Endodermal cell (in vitro differentiated cells): ENCODE data around the gene KBTBD13. TPM values are rescaled to one million over a fixed set of nuclear protein-coding genes. Genes with fewer than 3 reads are reported as not detected.

Experiments used
- DNase-seq: peaks from one replicate; pipeline ENCODE4 v3.0.0-alpha.2; 2017
- H3K27ac ChIP-seq: 2 replicates; pipeline ENCODE4 v1.5.1; 2013; ENCODE audit warnings: mild to moderate bottlenecking, low read depth, low read length, moderate library complexity
- H3K27me3 ChIP-seq: 2 replicates; pipeline ENCODE4 v1.6.1; 2013; ENCODE audit warnings: mild to moderate bottlenecking, low read length, moderate library complexity; ENCODE audit not compliant: insufficient read depth, control insufficient read depth, poor library complexity, severe bottlenecking
- H3K36me3 ChIP-seq: 2 replicates; pipeline ENCODE4 v1.7.0; 2013; ENCODE audit warnings: mild to moderate bottlenecking, low read length, moderate library complexity; ENCODE audit not compliant: control insufficient read depth, insufficient read depth
- H3K4me1 ChIP-seq: one replicate; pipeline ENCODE4 v1.7.0; 2013; ENCODE audit warnings: low read length; ENCODE audit not compliant: control insufficient read depth, insufficient read depth
- H3K4me3 ChIP-seq: 2 replicates; pipeline ENCODE4 v1.5.1; 2013; ENCODE audit warnings: mild to moderate bottlenecking, low read length, moderate library complexity
- H3K9ac ChIP-seq: 2 replicates; pipeline ENCODE4 v1.6.1; 2013; ENCODE audit warnings: mild to moderate bottlenecking, low read length, moderate library complexity; ENCODE audit not compliant: poor library complexity, severe bottlenecking; ENCODE audit errors: extremely low read depth
- H3K9me3 ChIP-seq: 2 replicates; pipeline ENCODE4 v1.6.1; 2013; ENCODE audit warnings: mild to moderate bottlenecking, low read length, moderate library complexity; ENCODE audit not compliant: control insufficient read depth
- H3K27ac Mint-ChIP-seq: 2 replicates; pipeline ENCODE4 v1.8.0; 2020; ENCODE audit warnings: mixed read lengths
- H3K27me3 Mint-ChIP-seq: 2 replicates; pipeline ENCODE4 v1.8.0; 2021; ENCODE audit warnings: mild to moderate bottlenecking, mixed read lengths; ENCODE audit not compliant: insufficient read depth
- H3K36me3 Mint-ChIP-seq: 2 replicates; pipeline ENCODE4 v1.8.0; 2020; ENCODE audit warnings: low read depth, mixed read lengths
- H3K4me1 Mint-ChIP-seq: 2 replicates; pipeline ENCODE4 v1.8.0; 2020; ENCODE audit warnings: mixed read lengths
- H3K4me3 Mint-ChIP-seq: 2 replicates; pipeline ENCODE4 v1.8.0; 2020; ENCODE audit warnings: mild to moderate bottlenecking, moderate library complexity, mixed read lengths
- H3K9me3 Mint-ChIP-seq: 2 replicates; pipeline ENCODE4 v1.8.0; 2020; ENCODE audit warnings: mild to moderate bottlenecking, mixed read lengths
- CTCF ChIP-seq: fragments of 200-600 bp; sonication (generic); conservative IDR thresholded peaks from 2 replicates; pipeline ENCODE4 v1.5.0; 2021; ENCODE audit warnings: antibody characterized with exemption, mild to moderate bottlenecking
- WGBS, 2 experiments: methylation state at CpG; one replicate each; pipeline versions ENCODE4 v1.1.5 to v1.1.7; 2013; ENCODE audit warnings: missing lambda C conversion rate in 2 of 2, mixed read lengths in 1 of 2; ENCODE audit not compliant: insufficient coverage in 1 of 2, insufficient read length in 1 of 2; 5-methylcytosine and 5-hydroxymethylcytosine counted together
- long read RNA-seq, 4 experiments: library from polyadenylated mRNA in 2 of 4; library from RNA in 1 of 4; library from capped mRNA in 1 of 4; stranded (forward) in 3 of 4; unstranded in 1 of 4; transcript quantifications; one replicate each; pipeline ENCODE4 v2.0.0, GENCODE V29; 2020 to 2021; ENCODE audit warnings: inconsistent platforms in 1 of 4
- polyA plus RNA-seq, 2 experiments: library from polyadenylated mRNA; stranded (reverse); fragments of 50-300 nt; gene quantifications; one replicate each; pipeline ENCODE4 v1.2.3, GENCODE V29; 2013
- total RNA-seq, 2 donors: library from RNA; stranded (reverse); fragmentation: NEBNext Ultra II Directional in 1 of 2; extraction: Animal tissue kit (Norgen Biotek cat#: 25700) in 1 of 2; gene quantifications; 2 replicates in 1 of 2; 3 replicates in 1 of 2; pipeline ENCODE4 v1.2.1, GENCODE V29; 2021

Gene KBTBD13
- total RNA-seq: not detected
- polyA plus RNA-seq (2013, experiment 1 of 2): not detected
- not detected for polyA plus RNA-seq (2013, experiment 2 of 2)
- long read RNA-seq, experiment 1: 0 reads
- long read RNA-seq, experiment 2: 0 reads
- long read RNA-seq, experiment 3: 0 reads
- long read RNA-seq, experiment 4: 0 reads

- DNase-seq: no peak
- no peak within 1 kb of the TSS for H3K27ac Mint-ChIP-seq
- TF ChIP-seq CTCF: no peak
- Histone ChIP-seq H3K36me3 (no peaks in the 10 kb centered on the region), H3K9ac (no peak within 1 kb of the TSS), H3K27me3 (no peaks in the 10 kb centered on the region), H3K27ac (no peak within 1 kb of the TSS), H3K4me1 (no peaks in the 10 kb centered on the region), H3K4me3 (no peak within 1 kb of the TSS), H3K9me3 (peaks cover 5% of the 10 kb centered on the region)
- peaks cover 9% of the 10 kb centered on the region for H3K4me1 Mint-ChIP-seq
- H3K9me3 Mint-ChIP-seq: peaks cover 19% of the 10 kb centered on the region
- peaks cover 42% of the 10 kb centered on the region for H3K27me3 Mint-ChIP-seq
- H3K36me3 Mint-ChIP-seq: peaks cover 1% of the 10 kb centered on the region
- no peak within 1 kb of the TSS for H3K4me3 Mint-ChIP-seq
- WGBS, 2 experiments: 91 to 95% methylated on average over 54 to 73 of the region's 73 CpGs
Measured at GRCh38 chr15:65076486-65077290, at the start of gene KBTBD13. TSS of gene KBTBD13 (plus strand) at chr15:65076746. CDS start at chr15:65076816, 70 bp downstream.

- WGBS, 2 experiments: 91 to 100% methylated on average over 2 to 5 of the region's 6 CpGs
- Histone ChIP-seq H3K9ac (no peak overlapping the region), H3K4me1 (no peaks in the 10 kb centered on the region), H3K9me3 (no peaks in the 10 kb centered on the region), H3K4me3 (no peak overlapping the region), H3K36me3 (peaks cover 9% of the 10 kb centered on the region), H3K27me3 (no peaks in the 10 kb centered on the region), H3K27ac (no peak overlapping the region)
- no peak overlapping the region for H3K27ac Mint-ChIP-seq
- peaks cover 5% of the 10 kb centered on the region for H3K27me3 Mint-ChIP-seq
- H3K4me3 Mint-ChIP-seq: no peak overlapping the region
- TF ChIP-seq CTCF: no peak
- no peaks in the 10 kb centered on the region for H3K9me3 Mint-ChIP-seq
- peaks cover 26% of the 10 kb centered on the region for H3K36me3 Mint-ChIP-seq
- DNase-seq: no peak
- H3K4me1 Mint-ChIP-seq: peaks cover 9% of the 10 kb centered on the region
Measured at GRCh38 chr15:65026756-65027155, 49.8 kb upstream of the KBTBD13 start.

GRCh38 chr15:65027593-65027992, 49.0 kb upstream of the KBTBD13 start:
- WGBS, 2 experiments: 89 to 100% methylated on average over 1 of the region's 1 CpG
- no peaks in the 10 kb centered on the region for H3K27me3 ChIP-seq
- Mint-ChIP-seq H3K4me3 (peak overlapping the region; percentile 78), H3K4me1 (peaks cover 14% of the 10 kb centered on the region), H3K27me3 (peaks cover 5% of the 10 kb centered on the region), H3K36me3 (peaks cover 26% of the 10 kb centered on the region), H3K9me3 (no peaks in the 10 kb centered on the region), H3K27ac (no peak overlapping the region)
- DNase-seq: no peak
- H3K4me1 ChIP-seq: no peaks in the 10 kb centered on the region
- no peak for TF ChIP-seq CTCF
- H3K27ac ChIP-seq: no peak overlapping the region
- no peaks in the 10 kb centered on the region for H3K9me3 ChIP-seq
- H3K9ac ChIP-seq: no peak overlapping the region
- no peak overlapping the region for H3K4me3 ChIP-seq
- H3K36me3 ChIP-seq: peaks cover 9% of the 10 kb centered on the region
